Retinal pigment epithelial cell (primary cell): ENCODE results near the gene GCK.

Experiments
- DNase-seq: peaks from one replicate; pipeline ENCODE4 v3.0.0-alpha.2; 2010; ENCODE audit warnings: low read depth
- H3K4me3 ChIP-seq: 2 replicates; pipeline ENCODE4 v1.5.1; 2011; ENCODE audit warnings: mild to moderate bottlenecking, low read length, control low read depth, moderate library complexity
- TF ChIP-seq, protein P1 (sequence below): conservative IDR thresholded peaks from 2 replicates; pipeline ENCODE4 v1.5.1; 2011; ENCODE audit warnings: low read depth, low read length, control low read depth, inconsistent platforms

The GCK gene

DNA sequence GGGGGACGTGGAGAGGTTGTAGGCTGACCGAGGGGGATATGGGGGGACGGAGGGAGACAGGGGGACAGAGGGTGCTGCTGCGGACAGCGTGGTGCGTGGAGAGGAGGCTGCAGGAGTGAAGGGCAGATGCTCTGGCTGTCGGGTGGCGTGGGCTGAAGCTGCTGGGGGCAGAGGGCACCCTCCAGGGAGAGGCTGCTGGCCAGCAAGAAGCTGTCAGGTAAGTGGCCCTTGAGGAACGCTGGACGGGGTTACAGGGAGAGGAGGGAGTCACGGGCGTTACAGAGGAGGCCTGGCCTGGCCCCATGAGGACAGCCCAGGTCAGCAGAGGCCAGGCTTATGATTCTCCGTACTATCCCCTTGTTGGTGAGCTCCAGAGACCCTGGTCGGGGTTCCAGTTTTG is 38.7 kb upstream of the GCK start:
- TF ChIP-seq, protein P1, sequence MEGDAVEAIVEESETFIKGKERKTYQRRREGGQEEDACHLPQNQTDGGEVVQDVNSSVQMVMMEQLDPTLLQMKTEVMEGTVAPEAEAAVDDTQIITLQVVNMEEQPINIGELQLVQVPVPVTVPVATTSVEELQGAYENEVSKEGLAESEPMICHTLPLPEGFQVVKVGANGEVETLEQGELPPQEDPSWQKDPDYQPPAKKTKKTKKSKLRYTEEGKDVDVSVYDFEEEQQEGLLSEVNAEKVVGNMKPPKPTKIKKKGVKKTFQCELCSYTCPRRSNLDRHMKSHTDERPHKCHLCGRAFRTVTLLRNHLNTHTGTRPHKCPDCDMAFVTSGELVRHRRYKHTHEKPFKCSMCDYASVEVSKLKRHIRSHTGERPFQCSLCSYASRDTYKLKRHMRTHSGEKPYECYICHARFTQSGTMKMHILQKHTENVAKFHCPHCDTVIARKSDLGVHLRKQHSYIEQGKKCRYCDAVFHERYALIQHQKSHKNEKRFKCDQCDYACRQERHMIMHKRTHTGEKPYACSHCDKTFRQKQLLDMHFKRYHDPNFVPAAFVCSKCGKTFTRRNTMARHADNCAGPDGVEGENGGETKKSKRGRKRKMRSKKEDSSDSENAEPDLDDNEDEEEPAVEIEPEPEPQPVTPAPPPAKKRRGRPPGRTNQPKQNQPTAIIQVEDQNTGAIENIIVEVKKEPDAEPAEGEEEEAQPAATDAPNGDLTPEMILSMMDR = no peak
- H3K4me3 ChIP-seq = no peak overlapping the region
- no peak for DNase-seq

DNA sequence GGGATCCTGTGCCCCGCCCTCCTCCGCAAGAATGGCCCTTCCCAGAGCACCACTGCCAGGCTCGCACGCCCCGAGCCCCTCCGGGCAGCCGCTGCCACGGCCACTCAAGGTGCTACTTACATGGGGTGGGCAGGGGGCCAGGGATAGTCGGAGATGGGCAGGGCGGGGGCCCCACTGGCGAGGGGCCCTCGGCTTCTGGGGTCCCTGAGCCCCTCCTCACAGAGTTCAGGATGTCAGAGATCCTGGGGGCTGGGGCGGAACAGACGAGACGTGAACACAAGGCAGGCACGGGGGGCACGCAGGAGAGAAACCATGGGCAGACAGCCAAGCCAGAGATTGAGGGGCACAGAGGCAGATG is 37.1 kb upstream of the GCK start:
- TF ChIP-seq, protein P1 = no peak
- DNase-seq = no peak
- no peak overlapping the region for H3K4me3 ChIP-seq

DNA sequence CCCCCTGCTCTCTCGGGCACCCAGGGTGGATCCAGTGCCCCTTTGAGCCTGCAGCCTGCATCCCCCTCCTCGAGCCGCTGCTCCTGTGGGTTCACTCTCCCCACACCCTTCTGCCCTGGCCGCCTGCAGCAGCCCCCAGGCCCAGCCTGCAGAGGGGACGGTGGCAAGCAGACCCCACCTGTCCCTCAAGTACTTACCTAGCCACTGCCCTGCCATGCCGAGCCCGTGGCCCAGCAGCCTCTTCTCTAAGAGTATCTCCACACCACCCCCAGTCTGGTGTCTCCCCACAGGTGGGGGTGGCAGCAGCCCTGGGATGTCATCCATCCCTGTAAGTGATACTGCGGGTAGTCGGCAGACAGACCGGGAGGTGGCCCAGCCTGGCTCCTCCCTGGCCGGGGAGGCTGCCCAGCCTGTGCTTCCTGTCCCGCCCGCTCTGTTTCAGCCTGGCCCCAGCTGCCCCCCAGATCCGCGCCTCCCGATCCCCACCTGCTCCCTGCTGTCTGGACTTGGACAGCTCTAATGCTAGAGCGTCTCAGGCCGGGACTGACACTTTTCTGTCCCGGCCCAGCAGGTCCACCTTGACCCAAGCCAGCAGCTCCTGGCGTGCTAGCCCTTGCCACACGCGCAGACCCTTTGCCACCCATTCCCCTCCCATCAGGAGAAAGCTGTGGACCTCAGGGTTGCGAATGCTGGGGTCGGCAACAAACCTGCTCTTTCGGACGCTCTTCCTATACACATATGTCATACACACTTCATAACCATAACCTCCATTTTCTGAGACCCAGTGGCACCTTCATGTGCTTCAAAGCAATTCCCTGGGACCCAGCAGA is 36.5 kb upstream of the GCK start:
- no peak for DNase-seq
- TF ChIP-seq, protein P1 = no peak
- H3K4me3 ChIP-seq = no peak overlapping the region

DNA sequence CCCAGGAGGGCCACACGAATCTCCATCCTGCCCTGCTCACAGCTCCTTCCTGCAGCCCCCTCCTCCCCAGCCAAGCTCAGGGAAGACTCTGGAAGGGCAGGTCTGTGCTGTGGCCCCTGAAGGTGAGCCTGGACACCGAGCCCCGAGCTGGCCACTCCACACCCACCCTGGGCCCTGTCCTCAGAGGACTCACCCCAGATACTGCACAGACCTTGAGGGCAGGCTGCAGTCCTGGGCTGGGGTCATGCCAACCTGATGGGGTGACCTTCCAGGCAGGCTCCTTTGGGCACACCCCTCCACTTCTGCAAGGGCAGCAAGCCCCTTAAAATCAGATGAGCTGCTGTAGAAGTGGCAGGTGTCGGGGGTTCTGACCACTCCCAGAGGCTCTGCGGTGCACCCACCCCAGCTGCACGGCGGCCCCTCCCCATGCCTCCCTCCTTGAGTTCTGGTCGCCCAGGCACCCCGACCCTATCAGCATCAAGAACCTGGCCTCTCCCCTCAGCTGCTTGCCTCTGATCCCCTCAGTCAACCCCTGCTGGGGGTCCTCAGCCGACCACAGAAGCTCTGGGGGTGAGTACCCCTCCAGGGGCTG is 35.8 kb upstream of the GCK start:
- H3K4me3 ChIP-seq = no peak overlapping the region
- no peak for DNase-seq

DNA sequence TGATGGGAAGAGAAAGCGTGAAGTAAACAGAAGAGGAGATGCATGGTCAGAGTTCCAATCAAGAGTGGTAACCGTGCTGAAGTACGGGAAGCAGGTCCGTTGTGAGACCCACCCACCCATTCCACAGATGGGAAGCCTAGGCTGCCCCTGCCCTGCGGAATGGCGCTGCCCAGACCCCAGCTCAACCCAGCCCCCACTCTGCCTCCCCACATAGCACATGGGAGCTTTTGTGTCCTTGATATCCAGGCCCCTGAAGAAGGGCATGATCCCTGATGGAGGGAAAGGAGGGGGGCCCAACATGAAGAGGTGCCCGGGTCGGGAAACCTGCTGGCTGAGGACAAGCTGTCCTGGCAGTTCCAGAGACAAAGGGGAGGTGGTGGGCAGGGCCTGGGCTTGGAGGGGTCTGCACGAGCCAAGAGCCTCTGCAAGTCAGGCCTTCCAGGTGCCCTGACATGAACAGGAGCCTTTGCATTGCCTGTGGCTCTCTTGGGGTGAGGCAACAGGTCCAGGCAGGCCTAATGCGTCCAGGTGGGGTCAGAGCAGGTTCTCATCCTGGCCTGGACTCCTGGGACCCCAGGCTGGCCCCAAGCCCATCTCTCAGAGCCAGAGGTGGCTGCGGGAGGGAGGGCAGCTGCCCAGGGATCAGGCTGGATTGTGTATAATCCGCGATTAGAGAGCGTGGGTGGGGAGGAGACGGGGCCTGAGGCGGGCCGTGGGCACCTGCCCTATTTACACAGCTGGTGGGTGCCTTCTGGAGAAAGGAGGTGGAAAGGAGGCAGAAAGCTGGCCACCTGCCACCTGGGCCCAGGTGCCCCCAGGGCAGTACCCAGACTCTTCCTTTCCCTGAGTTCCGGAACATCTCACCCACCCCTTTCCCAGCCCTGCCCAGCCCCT is 35.1 kb upstream of the GCK start:
- DNase-seq = no peak
- TF ChIP-seq, protein P1 = no peak

More for the DNA sequence above, 35.8 kb upstream of the GCK start:
- TF ChIP-seq, protein P1 = no peak

DNA sequence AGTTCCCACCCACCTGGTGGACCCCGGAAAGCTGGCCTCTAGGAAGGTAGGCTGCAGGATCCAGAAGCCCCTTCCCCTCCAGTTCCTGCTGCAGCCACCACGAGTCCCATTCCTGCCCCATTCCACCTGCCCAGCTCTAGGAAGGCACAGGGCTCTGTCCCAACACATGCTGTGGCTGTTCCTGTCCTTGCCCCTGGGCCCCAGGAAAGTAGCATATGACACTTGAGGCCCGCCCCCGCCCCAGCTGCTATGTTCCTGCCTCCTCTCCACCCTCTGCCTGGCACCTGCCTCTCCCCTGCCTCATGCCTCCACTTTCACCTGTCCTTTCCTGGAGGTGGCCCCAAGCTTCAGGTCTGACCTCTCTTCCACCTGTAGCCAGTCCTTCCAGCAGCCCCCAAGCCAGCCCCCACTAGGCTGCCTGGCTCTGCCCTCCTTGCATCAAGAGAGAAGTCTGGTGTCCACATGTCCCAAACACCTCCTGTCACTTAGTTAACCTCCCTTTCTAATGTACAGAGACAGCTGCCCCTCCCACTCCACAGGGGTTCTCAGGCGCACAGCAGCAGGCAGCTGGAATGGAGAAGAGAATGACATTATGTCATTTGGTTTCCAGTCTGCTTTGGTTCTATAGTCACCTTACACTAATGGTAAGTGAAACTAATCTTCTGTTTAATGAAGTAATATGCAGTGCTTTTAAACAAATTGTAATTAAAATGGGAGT is 34.3 kb upstream of the GCK start:
- no peak for DNase-seq
- TF ChIP-seq, protein P1 = no peak
- no peak overlapping the region for H3K4me3 ChIP-seq

More for the DNA sequence above, 35.1 kb upstream of the GCK start:
- H3K4me3 ChIP-seq = no peak overlapping the region
